HG03108 (cell line): ENCODE measurements around the gene POLR2A.
"Not testable (repeated sequence)": the region's sequence is repeated elsewhere in the genome, so short reads cannot be mapped to it uniquely, and the experiment has no call there.

ENCODE experiments used
- ATAC-seq: cut with Tn5 transposase; IDR thresholded peaks from one replicate; pipeline ENCODE4 v1.9.1; 2021; ENCODE audit warnings: moderate library complexity; ENCODE audit not compliant: unreplicated experiment

POLR2A gene

GRCh38 chr17:7478276-7479212 is 5.6 kb upstream of the POLR2A start:
- ATAC-seq: no peak

GRCh38 chr17:7479213-7480088 is 4.7 kb upstream of the POLR2A start, which contains the start of gene ZBTB4:
Gene ZBTB4, minus strand, starts transcription at chr17:7479631. Its CDS starts 12,830 bp downstream, at chr17:7466801.
- ATAC-seq: no peak

- no peak for ATAC-seq
Observed at GRCh38 chr17:7480089-7480384, 4.1 kb upstream of the POLR2A start.

- ATAC-seq: not testable (repeated sequence)
Observed at GRCh38 chr17:7481275-7481674, 2.9 kb upstream of the POLR2A start, which contains the start of gene SLC35G6. Gene SLC35G6, plus strand, starts transcription at chr17:7481446. Its CDS starts 71 bp downstream, at chr17:7481517.

- not testable (repeated sequence) for ATAC-seq
Observed at GRCh38 chr17:7481842-7482741, 2.1 kb upstream of the POLR2A start.

- not testable (repeated sequence) for ATAC-seq
Observed at GRCh38 chr17:7482742-7483088, 1.5 kb upstream of the POLR2A start.

- peak; percentile 20 for ATAC-seq
Observed at GRCh38 chr17:7483255-7484066, 705 bp upstream of the POLR2A start.

- ATAC-seq: no peak
Observed at GRCh38 chr17:7484919-7485377, 782 bp downstream of the POLR2A start.

GRCh38 chr17:7486181-7486580 is 2.0 kb downstream of the POLR2A start:
- ATAC-seq: no peak

GRCh38 chr17:7490144-7490543 is 6.0 kb downstream of the POLR2A start:
- ATAC-seq: no peak

GRCh38 chr17:7491583-7491982 is 7.4 kb downstream of the POLR2A start:
- ATAC-seq: no peak

GRCh38 chr17:7493941-7494340 is 9.8 kb downstream of the POLR2A start:
- ATAC-seq: no peak

GRCh38 chr17:7495906-7496434 is 11.8 kb downstream of the POLR2A start:
- no peak for ATAC-seq

GRCh38 chr17:7496470-7497183 is 12.5 kb downstream of the POLR2A start:
- no peak for ATAC-seq

- no peak for ATAC-seq
Observed at GRCh38 chr17:7497228-7497627, 13.1 kb downstream of the POLR2A start.

- ATAC-seq: no peak
Observed at GRCh38 chr17:7497636-7498035, 13.5 kb downstream of the POLR2A start.

GRCh38 chr17:7499161-7499560 is 15.0 kb downstream of the POLR2A start:
- ATAC-seq: no peak

GRCh38 chr17:7501729-7502128 is 17.6 kb downstream of the POLR2A start:
- no peak for ATAC-seq
